Jurkat, Clone E6-1 (cell line): Measurements from ENCODE around the gene HNRNPCL2. TPM values are rescaled to one million over a fixed set of nuclear protein-coding genes. Genes with fewer than 3 reads are reported as not detected.
"Not testable (repeated sequence)": the region's sequence is repeated elsewhere in the genome, so short reads cannot be mapped to it uniquely, and the experiment has no call there.

Experiments used
- DNase-seq: peaks from one replicate; pipeline ENCODE4 v3.0.0-alpha.2; 2011; ENCODE audit warnings: low read depth, low spot score
- H3K4me3 ChIP-seq: 2 replicates; pipeline ENCODE4 v1.5.1; 2011; ENCODE audit warnings: mild to moderate bottlenecking, low read length, control low read depth, moderate library complexity
- polyA plus RNA-seq: library from polyadenylated mRNA; unstranded; fragments of >200 nt; gene quantifications from one replicate; pipeline ENCODE4 v1.2.1, GENCODE V29; 2012; ENCODE audit warnings: missing spikeins; ENCODE audit not compliant: insufficient read length, insufficient read depth

Gene HNRNPCL2
- polyA plus RNA-seq: 0.93 TPM

GRCh38 chr1:13116754-13117153 is at the start of gene HNRNPCL2:
HNRNPCL2 (minus strand) TSS chr1:13116854; CDS start chr1:13116400, 454 bp downstream.
- not testable (repeated sequence) for DNase-seq

GRCh38 chr1:13165531-13165930 is 48.9 kb upstream of the HNRNPCL2 start, which contains the start of gene HNRNPCL4:
HNRNPCL4 (minus strand) TSS chr1:13165631; CDS start chr1:13165467, 164 bp downstream.
- DNase-seq, H3K4me3 ChIP-seq: not testable (repeated sequence)

More at GRCh38 chr1:13116754-13117153, at the start of gene HNRNPCL2:
- not testable (repeated sequence) for H3K4me3 ChIP-seq

GRCh38 chr1:13155909-13156308 is 39.3 kb upstream of the HNRNPCL2 start, which contains the start of gene PRAMEF26:
PRAMEF26 (minus strand) TSS chr1:13156009; CDS start chr1:13153095, 2,914 bp downstream.
- not testable (repeated sequence) for DNase-seq, H3K4me3 ChIP-seq

GRCh38 chr1:13070474-13070873 is 46.2 kb downstream of the HNRNPCL2 start, which contains the start of gene PRAMEF25:
PRAMEF25 (plus strand) TSS chr1:13070774; CDS start chr1:13073694, 2,920 bp downstream.
- not testable (repeated sequence) for DNase-seq, H3K4me3 ChIP-seq
